ENCODE data around the gene STK17A.
A peak's percentile ranks its signal among the peaks of the same experiment; 100 is the strongest.
"Not testable (repeated sequence)": the region's sequence is repeated elsewhere in the genome, so short reads cannot be mapped to it uniquely, and the experiment has no call there.

Gene STK17A

DNA sequence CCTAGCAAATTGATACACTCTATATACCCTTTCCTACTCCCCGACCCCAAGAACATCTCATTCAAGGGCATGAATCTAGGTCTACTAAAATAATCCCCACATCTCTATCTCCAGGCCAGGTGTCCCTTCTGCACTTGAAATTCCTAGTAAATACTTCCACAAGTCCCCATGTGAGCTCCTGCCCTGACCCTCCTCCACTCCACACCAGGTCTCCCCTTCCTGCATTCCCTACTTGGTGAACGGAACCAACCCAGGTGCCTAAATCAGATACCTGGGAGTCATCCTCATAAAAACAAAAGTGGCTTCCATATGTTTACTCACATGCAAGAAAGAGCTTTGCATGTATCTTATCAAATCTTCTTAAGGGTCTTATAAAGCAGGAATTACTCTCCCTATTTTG lies 77.2 kb downstream of the STK17A start:
- DNase-seq = no peak

DNA sequence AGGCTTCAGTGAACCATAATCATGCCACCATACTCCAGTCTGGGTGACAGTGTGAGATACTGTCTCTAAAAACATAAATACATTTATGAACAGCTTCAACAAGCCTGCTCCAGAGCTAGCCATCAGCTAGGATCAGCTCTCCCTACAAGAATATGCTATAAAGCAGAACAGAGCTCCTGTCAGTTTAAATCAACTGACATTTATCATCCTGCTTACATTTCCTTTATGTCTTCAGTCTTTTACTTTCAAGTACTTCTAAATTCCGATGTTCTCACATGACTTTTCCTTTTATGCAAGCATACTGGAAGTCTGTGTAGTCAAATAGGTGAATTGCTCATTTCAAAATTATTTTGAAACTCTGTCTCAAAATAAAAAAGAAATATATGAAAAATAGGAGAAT lies 81.8 kb downstream of the STK17A start:
- DNase-seq = no peak

DNA sequence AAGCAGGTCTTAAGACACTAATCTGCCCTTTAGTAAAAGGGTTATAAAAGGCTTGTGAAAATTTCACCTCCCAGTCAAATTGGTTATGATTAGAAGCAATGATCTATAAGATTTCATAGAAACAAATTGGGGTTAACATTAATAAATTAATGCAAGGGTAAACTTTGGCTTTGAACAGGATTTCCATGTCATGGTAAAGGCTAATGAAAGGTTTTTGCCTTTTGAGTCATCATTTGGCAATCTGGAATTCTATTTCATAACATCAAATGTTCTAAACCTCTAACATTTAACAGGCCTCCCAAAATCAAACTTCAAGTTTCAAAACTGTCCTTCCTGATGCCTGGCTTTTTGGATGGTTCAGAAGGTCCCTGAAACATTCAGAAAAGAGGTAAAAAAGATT lies 84.0 kb downstream of the STK17A start:
- no peak for DNase-seq

DNA sequence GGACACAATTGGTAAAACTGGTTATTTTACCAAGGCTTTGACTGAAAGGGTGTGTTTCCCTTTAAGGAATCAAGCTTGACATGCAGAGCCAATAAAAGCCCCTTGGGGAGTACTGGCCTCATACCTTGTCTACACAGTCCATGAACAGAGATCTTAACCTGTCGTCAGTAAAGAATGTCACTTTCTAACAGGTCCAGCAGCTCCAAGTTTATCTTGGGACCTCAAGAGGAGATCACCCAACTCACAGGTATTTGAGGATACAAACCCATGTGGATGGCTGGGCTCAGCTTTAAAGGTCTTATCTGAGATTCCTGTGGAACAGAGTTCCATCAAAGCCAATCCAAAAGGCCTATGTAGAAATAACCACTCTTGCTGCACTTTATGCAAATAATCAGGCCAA lies 85.1 kb downstream of the STK17A start:
- DNase-seq = no peak

DNA sequence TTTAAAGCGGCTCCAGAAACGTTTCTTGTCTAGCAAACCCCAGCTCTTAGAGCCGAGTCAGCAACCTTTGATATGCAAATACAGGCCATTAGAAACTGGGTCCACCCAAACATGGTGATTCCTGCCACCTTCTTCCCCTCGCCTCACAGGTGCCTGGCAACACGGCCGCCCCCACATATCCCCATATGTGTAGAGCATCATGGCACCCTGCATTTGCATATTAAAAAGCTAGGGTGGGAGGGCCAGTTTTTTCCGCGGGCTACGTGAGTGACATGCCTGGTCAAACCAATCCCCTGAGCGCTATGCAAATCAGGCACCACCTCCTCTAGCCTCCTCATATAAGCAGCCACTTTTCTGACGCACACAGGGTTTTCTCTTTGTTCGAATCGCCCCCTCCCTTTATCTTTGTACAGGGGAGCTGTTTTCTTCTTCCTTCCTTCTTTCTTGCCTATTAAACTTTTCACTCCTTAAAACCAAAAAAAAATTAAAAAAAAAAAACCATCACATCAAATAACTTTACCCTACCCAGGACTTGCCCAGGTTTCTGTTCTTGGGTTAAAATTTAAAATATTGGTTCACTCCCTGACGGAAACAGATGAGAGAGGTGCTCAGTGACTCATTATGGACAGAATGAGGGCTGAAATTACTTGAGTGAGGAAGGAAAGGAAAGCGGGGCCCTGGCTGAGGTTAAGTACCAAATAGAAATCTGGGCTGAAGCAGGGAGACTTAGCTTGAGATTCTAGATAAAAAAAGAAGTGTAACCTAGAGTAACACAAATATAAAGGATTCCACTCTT lies 86.6 kb downstream of the STK17A start:
- peak; percentile 91 for DNase-seq

DNA sequence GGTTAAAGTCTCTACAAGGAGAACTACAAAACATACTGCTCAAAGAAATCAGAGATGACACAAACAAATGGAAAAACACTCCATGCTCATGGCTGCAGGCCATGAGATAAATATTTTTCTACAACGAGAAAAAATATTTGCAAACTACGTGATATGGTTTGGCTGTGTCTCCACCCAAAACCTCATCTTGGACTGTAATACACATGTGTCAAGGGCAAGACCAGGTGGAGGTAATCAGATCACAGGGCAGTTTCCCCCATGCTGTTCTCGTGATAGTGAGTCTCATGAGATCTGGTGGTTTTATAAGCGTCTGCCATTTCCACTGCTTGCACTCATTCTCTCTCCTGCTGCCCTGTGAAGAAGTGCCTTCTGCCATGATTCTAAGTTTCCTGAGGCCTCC lies 88.6 kb downstream of the STK17A start:
- DNase-seq = no peak

DNA sequence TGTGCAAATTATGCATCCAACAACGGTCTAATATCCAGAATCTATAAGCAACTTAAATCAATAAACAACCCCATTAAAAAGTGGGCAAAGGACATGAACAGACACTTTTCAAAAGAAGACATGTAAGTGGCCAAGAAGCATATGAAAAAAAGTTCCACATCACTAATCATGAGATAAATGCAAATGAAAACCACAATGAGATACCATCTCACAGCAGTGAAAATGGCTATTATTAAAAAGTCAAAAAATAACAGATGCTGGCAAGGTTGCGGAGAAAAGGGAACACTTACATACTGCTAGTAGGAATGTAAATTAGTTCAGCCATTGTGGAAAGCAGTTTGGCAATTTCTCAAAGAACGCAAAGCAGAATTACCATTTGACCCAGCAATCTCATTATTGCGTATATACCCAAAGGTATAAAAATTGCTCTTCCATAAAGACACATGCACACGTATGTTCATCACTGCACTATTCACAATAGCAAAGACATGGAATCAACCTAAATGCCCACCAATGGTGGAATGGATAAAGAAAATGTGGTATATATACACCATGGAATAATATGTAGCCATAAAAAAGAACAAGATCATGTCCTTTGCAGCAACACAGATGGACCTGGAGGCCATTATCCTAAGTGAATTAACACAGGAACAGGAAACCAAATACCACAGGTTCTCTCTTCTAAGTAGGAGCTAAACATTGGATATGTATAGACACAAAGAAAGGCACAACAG lies 90.5 kb downstream of the STK17A start:
- DNase-seq = not testable (repeated sequence)

DNA sequence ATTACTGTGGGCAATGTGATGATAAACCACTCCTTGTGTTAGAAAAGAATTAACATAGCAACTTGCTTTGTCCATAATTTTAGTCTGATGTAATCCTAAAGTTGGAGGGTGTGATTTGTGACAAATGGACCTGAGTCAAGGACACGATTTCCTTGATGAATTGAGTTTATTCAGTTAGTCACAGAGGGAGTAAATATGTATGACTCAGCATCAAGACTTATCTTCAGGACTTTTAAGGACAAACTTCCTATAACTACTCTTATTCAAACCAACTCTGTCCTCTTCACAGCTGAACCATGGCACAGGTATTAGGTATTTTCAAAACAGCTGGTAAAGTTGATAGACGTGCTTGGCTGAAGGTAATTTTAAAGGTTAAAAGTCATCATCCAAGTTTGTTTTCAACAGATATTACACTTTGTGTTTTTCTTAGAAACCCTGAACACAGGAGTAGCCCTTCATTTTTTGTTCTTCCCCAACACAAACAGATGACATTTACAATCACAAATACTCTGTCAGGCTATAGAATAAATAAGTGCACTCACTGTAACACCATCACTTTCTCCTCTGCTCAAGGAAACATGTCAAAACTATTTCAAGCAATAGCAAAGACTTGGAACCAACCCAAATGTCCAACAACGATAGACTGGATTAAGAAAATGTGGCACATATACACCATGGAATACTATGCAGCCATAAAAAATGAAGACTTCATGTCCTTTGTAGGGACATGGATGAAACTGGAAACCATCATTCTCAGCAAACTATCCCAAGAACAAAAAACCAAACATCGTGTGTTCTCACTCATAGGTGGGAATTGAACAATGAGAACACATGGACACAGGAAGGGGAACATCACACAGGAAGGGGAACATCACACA lies 91.9 kb downstream of the STK17A start:
- DNase-seq = no peak

Measured in CD4-positive, alpha-beta T cell treated with Interleukin-17A for 1 hour (primary cell).